CD14-positive monocyte (primary cell): ENCODE data around the gene CD46. TPM values are rescaled to one million over a fixed set of nuclear protein-coding genes. Genes with fewer than 3 reads are reported as not detected.
A peak's percentile ranks its signal among the peaks of the same experiment; 100 is the strongest.

ENCODE experiments used
- DNase-seq, 3 donors: peaks; one replicate each; pipeline ENCODE4 v3.0.0-alpha.2; 2011 to 2022
- H2AFZ ChIP-seq: 2 replicates; pipeline ENCODE4 v1.6.0; 2012; ENCODE audit warnings: mild to moderate bottlenecking, low read depth, low read length, inconsistent platforms; ENCODE audit not compliant: insufficient read depth, poor library complexity, severe bottlenecking
- H3K27ac ChIP-seq, 2 donors: 1 replicate in 1 of 2; 2 replicates in 1 of 2; pipeline ENCODE4 v1.5.1; 2012 to 2013; ENCODE audit warnings: low read length in 2 of 2, control low read depth in 1 of 2, inconsistent platforms in 1 of 2, low read depth in 1 of 2, mild to moderate bottlenecking in 1 of 2
- H3K27me3 ChIP-seq, 2 donors: one replicate each; pipeline versions ENCODE4 v1.6.0 to v1.6.1; 2011 to 2013; ENCODE audit warnings: low read length in 2 of 2; ENCODE audit not compliant: control insufficient read depth in 2 of 2, insufficient read depth in 2 of 2
- H3K36me3 ChIP-seq, 2 donors: replicated peaks in 1 of 2; 1 replicate in 1 of 2; 2 replicates in 1 of 2; pipeline versions ENCODE4 v1.5.1 to v1.6.1; 2012 to 2013; ENCODE audit warnings: low read length in 2 of 2, control low read depth in 1 of 2, inconsistent platforms in 1 of 2, mild to moderate bottlenecking in 1 of 2; ENCODE audit not compliant: insufficient read depth in 2 of 2, control insufficient read depth in 1 of 2
- H3K4me1 ChIP-seq, 2 donors: 1 replicate in 1 of 2; 2 replicates in 1 of 2; pipeline versions ENCODE4 v1.5.1 to v1.6.1; 2012 to 2013; ENCODE audit warnings: low read length in 2 of 2, control low read depth in 1 of 2, inconsistent platforms in 1 of 2, mild to moderate bottlenecking in 1 of 2, moderate library complexity in 1 of 2; ENCODE audit not compliant: insufficient read depth in 2 of 2, control insufficient read depth in 1 of 2
- H3K4me2 ChIP-seq: replicated peaks from 2 replicates; pipeline ENCODE3; 2012; ENCODE audit warnings: low read length, moderate library complexity, mild to moderate bottlenecking; ENCODE audit not compliant: poor library complexity, severe bottlenecking; ENCODE audit errors: extremely low read depth
- H3K4me3 ChIP-seq, 3 experiments: fragments of 200-600 bp in 1 of 3; sonication (generic) in 1 of 3; replicated peaks in 1 of 3; 1 replicate in 2 of 3; 2 replicates in 1 of 3; pipeline ENCODE4 v1.5.1; 2011 to 2013; ENCODE audit warnings: low read length in 3 of 3, mild to moderate bottlenecking in 3 of 3, control low read depth in 2 of 3, low read depth in 2 of 3, inconsistent platforms in 1 of 3, moderate library complexity in 1 of 3
- H3K79me2 ChIP-seq: 2 replicates; pipeline ENCODE4 v1.6.0; 2012; ENCODE audit warnings: mild to moderate bottlenecking, control low read depth, inconsistent platforms, low read length, moderate library complexity; ENCODE audit not compliant: insufficient read depth
- H3K9ac ChIP-seq: 2 replicates; pipeline ENCODE4 v1.6.0; 2017; ENCODE audit warnings: low read length, mild to moderate bottlenecking; ENCODE audit not compliant: insufficient read depth, poor library complexity, severe bottlenecking
- H3K9me3 ChIP-seq, 2 donors: replicated peaks in 1 of 2; 1 replicate in 1 of 2; 2 replicates in 1 of 2; pipeline versions ENCODE4 v1.5.1 to v1.6.1; 2012 to 2013; ENCODE audit warnings: low read length in 2 of 2, control low read depth in 1 of 2; ENCODE audit not compliant: control insufficient read depth in 1 of 2, insufficient read depth in 1 of 2
- H4K20me1 ChIP-seq: 2 replicates; pipeline ENCODE4 v1.6.0; 2012; ENCODE audit warnings: mild to moderate bottlenecking, low read length, control low read depth, moderate library complexity; ENCODE audit not compliant: insufficient read depth
- H3K27ac Mint-ChIP-seq, 7 donors: one replicate each; pipeline ENCODE4 v1.8.0; 2020; ENCODE audit warnings: mild to moderate bottlenecking in 7 of 7, mixed read lengths in 7 of 7, moderate library complexity in 6 of 7, inconsistent platforms in 2 of 7
- H3K27me3 Mint-ChIP-seq, 3 donors: one replicate each; pipeline ENCODE4 v1.8.0; 2021 to 2022; ENCODE audit warnings: low read depth in 3 of 3, mild to moderate bottlenecking in 3 of 3, mixed read lengths in 3 of 3, moderate library complexity in 3 of 3, inconsistent platforms in 1 of 3
- H3K36me3 Mint-ChIP-seq, 2 donors: one replicate each; pipeline ENCODE4 v1.8.0; 2020; ENCODE audit warnings: mixed read lengths in 2 of 2, inconsistent platforms in 1 of 2, mild to moderate bottlenecking in 1 of 2
- H3K4me1 Mint-ChIP-seq: one replicate; pipeline ENCODE4 v1.8.0; 2020; ENCODE audit warnings: mild to moderate bottlenecking, mixed read lengths
- H3K4me3 Mint-ChIP-seq, 2 donors: one replicate each; pipeline ENCODE4 v1.8.0; 2020; ENCODE audit warnings: mild to moderate bottlenecking in 2 of 2, mixed read lengths in 2 of 2, moderate library complexity in 1 of 2
- H3K9me3 Mint-ChIP-seq, 7 donors: one replicate each; pipeline ENCODE4 v1.8.0; 2020 to 2022; ENCODE audit warnings: mixed read lengths in 7 of 7, mild to moderate bottlenecking in 6 of 7, moderate library complexity in 6 of 7, inconsistent platforms in 2 of 7
- CTCF ChIP-seq: fragments of 200-600 bp; IDR thresholded peaks from one replicate; pipeline ENCODE4 v1.8.0; 2022; ENCODE audit warnings: antibody characterized with exemption, mild to moderate bottlenecking
- WGBS: methylation state at CpG from one replicate; pipeline ENCODE4 v1.1.5; 2013; ENCODE audit warnings: missing lambda C conversion rate; ENCODE audit not compliant: insufficient coverage; 5-methylcytosine and 5-hydroxymethylcytosine counted together
- intact Hi-C, 2 donors: fragments of 100-400 bp; cut with micrococcal nuclease; formaldehyde crosslinking; loops; one replicate each; pipeline versions ENCODE4 v1.15.0 to v1.15.1; 2023
- polyA plus RNA-seq, 3 donors: library from polyadenylated mRNA; depleted of rRNA in 1 of 3; unstranded in 2 of 3; stranded (reverse) in 1 of 3; fragments of 300-500 nt in 2 of 3; fragments of >200 nt in 1 of 3; fragmentation: Illumina TruSeq in 2 of 3; gene quantifications; 1 replicate in 2 of 3; 2 replicates in 1 of 3; pipeline ENCODE4 v1.2.3, GENCODE V29; 2012 to 2021

Gene CD46
- polyA plus RNA-seq, 3 donors, result 139 to 259 (median 210) TPM

- peaks cover 75% of the 10 kb centered on the region for H3K4me1 Mint-ChIP-seq
- DNase-seq, result peak; percentile 73 to 85 (median 74)
- peak overlapping the region; percentile 82 to 96 (median 92) for H3K27ac Mint-ChIP-seq
- peaks cover 55 to 70% of the 10 kb centered on the region in 2 donors for H3K4me1 ChIP-seq
- no peak overlapping the region for H3K9ac ChIP-seq
- H2AFZ ChIP-seq, result no peak overlapping the region
- H3K27me3 ChIP-seq, result no peaks in the 10 kb centered on the region
- H3K4me2 ChIP-seq, result peak overlapping the region; percentile 55
- intact Hi-C loops, result no loop called here
- H3K4me3 Mint-ChIP-seq, result peak overlapping the region; percentile 59 to 67
- peaks cover 82% of the 10 kb centered on the region for H3K79me2 ChIP-seq
- no peak for TF ChIP-seq CTCF
- H3K9me3 ChIP-seq, result no peaks in the 10 kb centered on the region
- peak overlapping the region; percentile 57 to 82 for H3K27ac ChIP-seq
- whole genome bisulfite sequencing, result 73% methylated on average over 3 of the region's 9 CpGs
- peaks cover 32 to 37% of the 10 kb centered on the region in 2 donors for H3K36me3 Mint-ChIP-seq
- H3K4me3 ChIP-seq, result peak overlapping the region in 1 of 3 experiments; percentile 16
- peaks cover 3 to 17% of the 10 kb centered on the region in 2 donors for H3K36me3 ChIP-seq
- peaks cover 0 to 1% (median 0%) of the 10 kb centered on the region in 3 donors for H3K27me3 Mint-ChIP-seq
- H3K9me3 Mint-ChIP-seq, result no peaks in the 10 kb centered on the region
- H4K20me1 ChIP-seq, result peaks cover 62% of the 10 kb centered on the region
These were observed 79.9 kb downstream of the CD46 start for GRCh38 chr1:207831517-207832327.

GRCh38 chr1:207832796-207833195, 80.9 kb downstream of the CD46 start:
- WGBS, result 92% methylated on average over 4 of the region's 8 CpGs
- intact Hi-C loops, result no loop called here
- H3K27ac ChIP-seq, result peak overlapping the region; percentile 15 to 82
- no peak overlapping the region for H3K9ac ChIP-seq
- Mint-ChIP-seq H3K4me3 (no peak overlapping the region), H3K27me3 (peaks cover 0 to 1% (median 0%) of the 10 kb centered on the region in 3 donors), H3K4me1 (peaks cover 68% of the 10 kb centered on the region), H3K9me3 (no peaks in the 10 kb centered on the region), H3K27ac (peak overlapping the region; percentile 30 to 95 (median 84)), H3K36me3 (peaks cover 35 to 36% of the 10 kb centered on the region in 2 donors)
- H3K4me2 ChIP-seq, result no peak overlapping the region
- no peak overlapping the region for H3K4me3 ChIP-seq
- no peak for DNase-seq
- no peaks in the 10 kb centered on the region for H3K9me3 ChIP-seq
- peaks cover 72% of the 10 kb centered on the region for H4K20me1 ChIP-seq
- H3K79me2 ChIP-seq, result peaks cover 82% of the 10 kb centered on the region
- TF ChIP-seq CTCF, result no peak
- H3K36me3 ChIP-seq, result peaks cover 3 to 26% of the 10 kb centered on the region in 2 donors
- no peak overlapping the region for H2AFZ ChIP-seq
- no peaks in the 10 kb centered on the region for H3K27me3 ChIP-seq
- H3K4me1 ChIP-seq, result peaks cover 44 to 59% of the 10 kb centered on the region in 2 donors
